Esophagus squamous epithelium (tissue), 5 donors: ENCODE results near the gene ERC1. TPM values are rescaled to one million over a fixed set of nuclear protein-coding genes. Genes with fewer than 3 reads are reported as not detected.

Experiments used
- DNase-seq: peaks from one replicate; lab custom pipeline; 2025; lab: John Stamatoyannopoulos, UW
- H3K27ac ChIP-seq, 4 donors: fragments of 200-600 bp; sonication (generic); one replicate each; pipeline ENCODE4 v1.5.1; 2016 to 2019; ENCODE audit warnings: mild to moderate bottlenecking in 1 of 4
- H3K27me3 ChIP-seq, 4 donors: fragments of 200-600 bp; sonication (generic); 1 replicate in 3 of 4; 2 replicates in 1 of 4; pipeline versions ENCODE4 v1.5.1 to v1.6.0; 2017 to 2021; ENCODE audit warnings: antibody characterized with exemption in 1 of 4
- H3K36me3 ChIP-seq, 3 donors: fragments of 200-600 bp; sonication (generic); one replicate each; pipeline ENCODE4 v1.5.1; 2016 to 2019
- H3K4me1 ChIP-seq, 3 donors: fragments of 200-600 bp; sonication (generic); one replicate each; pipeline ENCODE4 v1.5.1; 2017 to 2019
- H3K4me3 ChIP-seq, 4 donors: fragments of 200-600 bp; sonication (generic); 1 replicate in 3 of 4; 2 replicates in 1 of 4; pipeline ENCODE4 v1.5.1; 2016 to 2019; ENCODE audit warnings: mild to moderate bottlenecking in 2 of 4, moderate library complexity in 1 of 4
- H3K9me3 ChIP-seq, 3 donors: fragments of 200-600 bp; sonication (generic); one replicate each; pipeline ENCODE4 v1.5.1; 2016 to 2019
- CTCF ChIP-seq, 6 experiments: fragments of 450-650 bp in 4 of 6; fragments of 200-600 bp in 2 of 6; sonication (generic) in 2 of 6; IDR thresholded peaks; one replicate each; pipeline ENCODE4 v1.5.1; 2016 to 2019; ENCODE audit warnings: antibody characterized with exemption in 6 of 6, mild to moderate bottlenecking in 4 of 6, moderate library complexity in 4 of 6
- POLR2A ChIP-seq, 4 donors: fragments of 450-650 bp; IDR thresholded peaks; one replicate each; pipeline ENCODE4 v1.6.1; 2017; ENCODE audit warnings: antibody characterized with exemption in 4 of 4, mild to moderate bottlenecking in 4 of 4, moderate library complexity in 3 of 4
- WGBS, 2 donors: methylation state at CpG; one replicate each; pipeline ENCODE4 v1.1.5; 2018; 5-methylcytosine and 5-hydroxymethylcytosine counted together
- intact Hi-C: fragments of 100-400 bp; cut with DNase I; formaldehyde crosslinking; loops from one replicate; pipeline ENCODE4 v1.15.0; 2022
- total RNA-seq, 4 donors: library from RNA; depleted of rRNA; stranded (reverse); fragments of >200 nt; gene quantifications; one replicate each; pipeline ENCODE4 v1.1.0, GENCODE V29; 2016
- donor health status: DM: yes; HTN: yes; CAD: no.

The ERC1 gene
- total RNA-seq, 4 donors from 2014 or later: 19.0 to 50.7 (median 37.5) TPM

DNA sequence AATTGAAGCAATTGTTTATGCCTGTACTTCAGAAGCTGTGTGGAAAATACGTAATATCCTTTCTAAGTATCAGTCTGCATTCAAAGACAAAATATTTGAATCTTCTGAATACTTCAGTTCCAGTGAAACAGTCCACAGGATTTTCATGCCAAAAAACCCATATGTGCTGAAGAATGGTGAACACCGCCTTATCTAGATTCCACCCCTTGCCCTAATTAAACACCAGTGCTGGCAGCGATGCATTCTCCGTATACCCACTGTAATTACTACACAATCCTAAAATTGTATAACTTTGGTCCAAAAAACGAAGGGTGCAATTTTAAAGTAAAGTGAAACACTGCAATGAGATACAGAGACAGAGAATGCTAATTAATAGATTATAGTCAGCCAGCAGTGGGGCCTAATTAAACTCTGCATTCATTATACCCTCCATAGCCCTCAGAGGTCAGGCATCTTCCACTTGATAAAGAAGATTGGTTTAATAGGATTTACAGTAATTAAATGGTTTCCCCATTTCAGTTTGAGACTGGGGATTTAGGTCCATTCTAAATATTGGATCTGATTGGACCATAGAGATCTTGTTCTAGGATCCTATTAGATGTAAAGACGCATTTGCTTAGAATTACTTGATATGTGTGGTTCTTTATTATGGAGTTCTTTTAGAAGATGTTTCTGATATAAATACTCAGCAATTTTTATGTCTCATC lies 43.9 kb downstream of the ERC1 start:
- intact Hi-C loops: no loop called here
- no peak overlapping the region for H3K27ac ChIP-seq
- no peaks in the 10 kb centered on the region for H3K27me3 ChIP-seq
- H3K36me3 ChIP-seq: peaks cover 0 to 54% (median 0%) of the 10 kb centered on the region in 3 donors
- TF ChIP-seq CTCF (IDR thresholded peaks at IDR 0.05): no peak
- no peak for TF ChIP-seq POLR2A (IDR thresholded peaks at IDR 0.05)
- 82 to 94% methylated on average over 6 of the region's 6 CpGs for WGBS, 2 donors
- H3K4me3 ChIP-seq: no peak overlapping the region
- H3K9me3 ChIP-seq: no peaks in the 10 kb centered on the region
- H3K4me1 ChIP-seq: no peaks in the 10 kb centered on the region
- no peak for DNase-seq

DNA sequence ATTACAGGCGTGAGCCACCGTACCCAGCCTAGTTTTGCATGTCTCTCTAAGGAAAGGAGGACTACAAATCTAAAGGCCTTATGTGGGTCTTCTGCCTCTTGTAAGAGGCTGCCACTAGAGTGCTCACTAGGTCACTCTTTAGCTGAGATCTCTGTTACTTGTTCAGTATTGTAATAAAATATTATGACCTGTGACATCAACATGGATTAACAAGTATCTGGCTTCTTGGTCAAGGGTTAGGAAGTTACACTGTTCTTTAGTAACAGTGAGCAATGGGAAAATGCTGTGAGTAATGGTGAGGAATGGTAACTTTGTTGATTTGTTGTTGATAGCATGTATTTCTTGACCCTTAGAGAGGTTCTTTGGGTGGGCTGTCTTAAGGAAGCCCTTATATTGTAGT lies 50.5 kb downstream of the ERC1 start:
- WGBS, 2 donors: 96% methylated on average over 2 of the region's 2 CpGs; no CpG with 5 or more reads in 1 of the 2 donors
- no peak for TF ChIP-seq POLR2A (IDR thresholded peaks at IDR 0.05)
- TF ChIP-seq CTCF (IDR thresholded peaks at IDR 0.05): no peak
- Histone ChIP-seq H3K4me3 (no peak overlapping the region), H3K36me3 (peaks cover 0 to 35% (median 0%) of the 10 kb centered on the region in 3 donors), H3K27me3 (no peaks in the 10 kb centered on the region), H3K9me3 (no peaks in the 10 kb centered on the region), H3K4me1 (peaks cover 0 to 6% (median 0%) of the 10 kb centered on the region in 3 donors), H3K27ac (no peak overlapping the region)
- intact Hi-C loops: no loop called here
- DNase-seq: no peak

GRCh38 chr12:1044199-1044598 lies 53.2 kb downstream of the ERC1 start:
- Histone ChIP-seq H3K36me3 (peaks cover 0 to 11% (median 0%) of the 10 kb centered on the region in 3 donors), H3K27me3 (no peaks in the 10 kb centered on the region), H3K27ac (no peak overlapping the region), H3K9me3 (no peaks in the 10 kb centered on the region), H3K4me3 (no peak overlapping the region), H3K4me1 (peaks cover 0 to 10% (median 6%) of the 10 kb centered on the region in 3 donors)
- intact Hi-C loops: no loop called here
- DNase-seq: no peak
- TF ChIP-seq CTCF (IDR thresholded peaks at IDR 0.05) (no peak), POLR2A (IDR thresholded peaks at IDR 0.05) (no peak)

DNA sequence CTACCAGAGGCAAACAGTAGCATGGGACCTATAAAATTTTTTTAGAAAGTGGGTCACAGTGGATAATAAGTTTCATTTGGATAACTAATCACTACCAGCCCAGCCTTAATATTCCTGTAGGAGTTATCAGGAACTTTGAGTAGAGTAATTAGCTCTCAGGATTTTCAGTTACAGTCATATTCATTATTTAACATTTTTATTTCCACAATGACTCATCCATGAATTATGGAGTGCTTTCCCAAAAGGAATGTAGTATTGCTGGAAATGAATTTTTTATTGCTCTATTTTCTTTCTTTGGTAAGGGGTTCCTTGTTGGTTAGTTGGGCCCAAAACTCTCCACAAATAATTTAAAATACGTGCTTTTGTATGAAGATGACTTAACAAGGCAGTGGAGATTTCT lies 53.7 kb downstream of the ERC1 start:
- no peak overlapping the region for H3K27ac ChIP-seq
- DNase-seq: no peak
- H3K36me3 ChIP-seq: peaks cover 0 to 11% (median 0%) of the 10 kb centered on the region in 3 donors
- H3K4me1 ChIP-seq: peaks cover 0 to 10% (median 6%) of the 10 kb centered on the region in 3 donors
- WGBS, 2 donors: 87 to 89% methylated on average over 1 of the region's 1 CpG
- no peaks in the 10 kb centered on the region for H3K27me3 ChIP-seq
- H3K9me3 ChIP-seq: no peaks in the 10 kb centered on the region
- intact Hi-C loops: no loop called here
- no peak for TF ChIP-seq POLR2A (IDR thresholded peaks at IDR 0.05)
- TF ChIP-seq CTCF (IDR thresholded peaks at IDR 0.05): no peak
- no peak overlapping the region for H3K4me3 ChIP-seq

GRCh38 chr12:1046727-1047126 lies 55.7 kb downstream of the ERC1 start:
- H3K4me1 ChIP-seq: peaks cover 0 to 10% (median 6%) of the 10 kb centered on the region in 3 donors
- intact Hi-C loops: no loop called here

More at GRCh38 chr12:1046727-1047126, 55.7 kb downstream of the ERC1 start:
- no peaks in the 10 kb centered on the region for H3K27me3 ChIP-seq
- TF ChIP-seq POLR2A (IDR thresholded peaks at IDR 0.05) (no peak), CTCF (IDR thresholded peaks at IDR 0.05) (no peak)
- 74 to 98% methylated on average over 3 of the region's 3 CpGs for WGBS, 2 donors
- no peak for DNase-seq
- no peaks in the 10 kb centered on the region for H3K9me3 ChIP-seq
- peaks cover 0 to 4% (median 0%) of the 10 kb centered on the region in 3 donors for H3K36me3 ChIP-seq
- H3K27ac ChIP-seq: no peak overlapping the region
- no peak overlapping the region for H3K4me3 ChIP-seq
